NCI-H1417 (cell line): ENCODE results near the gene HOPX.
"Not testable (repeated sequence)": the region's sequence is repeated elsewhere in the genome, so short reads cannot be mapped to it uniquely, and the experiment has no call there.

ENCODE experiments used
- DNase-seq, 3 experiments: peaks; one replicate each; lab custom pipeline; 2025; lab: John Stamatoyannopoulos, UW

Gene HOPX

DNA sequence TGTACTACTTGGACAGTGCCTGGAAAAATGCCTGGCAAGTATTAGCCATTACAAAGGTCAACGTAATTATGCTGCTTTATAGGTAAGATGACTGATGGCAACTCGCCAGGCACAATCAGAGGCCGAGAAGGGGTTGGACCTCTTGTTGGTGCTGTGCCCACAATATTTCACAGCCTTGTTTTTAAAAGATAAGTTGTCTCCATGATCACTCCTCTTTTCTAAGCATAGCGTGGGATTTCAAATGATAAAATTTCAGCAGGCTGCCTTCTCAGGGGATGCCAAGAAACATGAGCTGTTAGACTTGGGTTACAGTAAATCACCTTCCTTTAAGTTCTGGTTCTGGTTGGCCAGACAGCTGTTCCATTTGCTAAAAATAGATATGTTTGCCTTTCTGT lies 26.9 kb downstream of the HOPX start:
- peak; percentile 21 to 66 (median 26) for DNase-seq

DNA sequence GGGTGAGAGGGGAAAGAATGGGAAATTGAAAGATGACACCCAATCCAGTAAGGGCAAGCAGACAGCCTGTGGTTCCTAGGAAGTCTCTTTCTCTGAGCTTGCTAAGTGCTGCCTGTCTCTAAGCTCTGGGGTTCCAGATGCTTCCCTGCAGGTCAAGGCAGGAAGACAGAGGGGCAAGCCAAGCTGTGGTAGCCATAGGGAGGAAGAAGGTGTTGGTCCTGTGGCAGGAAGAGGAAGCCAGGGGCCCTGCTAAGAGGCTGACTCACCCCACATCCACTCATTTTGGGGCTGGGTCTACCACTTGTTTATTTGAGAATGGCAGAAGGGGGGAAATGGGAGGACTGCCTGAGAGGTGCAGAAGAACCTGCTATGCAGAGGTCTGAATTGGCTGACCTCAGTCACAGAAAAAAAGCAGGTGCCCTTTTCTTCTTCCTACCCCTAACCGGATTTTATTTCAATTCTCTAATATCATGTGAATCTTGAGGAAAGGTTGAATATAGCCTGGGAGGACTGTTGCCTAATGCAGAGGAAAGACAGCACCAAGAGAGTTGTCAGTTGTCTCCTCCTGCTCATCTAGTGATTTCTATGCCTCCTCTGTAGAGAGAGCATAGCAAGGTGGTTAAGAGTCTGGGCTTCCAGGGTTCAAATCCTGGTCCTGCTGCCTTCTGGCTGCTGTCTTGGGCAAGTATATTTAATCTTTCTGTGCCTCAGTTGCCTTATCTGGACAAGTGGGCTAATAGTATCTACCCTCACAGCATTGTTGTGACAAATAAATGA lies 27.4 kb downstream of the HOPX start:
- DNase-seq: no peak

DNA sequence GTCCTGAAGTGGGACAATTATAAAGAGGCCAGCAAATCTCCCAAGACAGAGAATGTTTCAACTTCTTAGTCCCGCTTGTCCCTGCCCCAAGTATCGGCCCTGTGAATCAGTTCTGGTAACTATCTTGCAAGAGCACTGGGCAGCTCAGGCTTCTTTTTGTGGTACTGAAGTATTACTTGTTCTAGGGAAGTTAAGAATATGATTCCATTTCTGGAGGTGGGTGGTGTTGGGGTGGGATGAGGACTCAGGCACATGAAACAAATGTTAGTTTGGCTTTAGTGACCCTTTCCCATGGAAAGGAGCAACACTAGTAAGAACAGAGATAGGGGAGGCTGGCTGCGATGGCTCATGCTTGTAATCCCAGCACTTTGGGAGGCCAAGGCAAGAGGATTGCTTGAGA lies 28.9 kb downstream of the HOPX start:
- DNase-seq: no peak

DNA sequence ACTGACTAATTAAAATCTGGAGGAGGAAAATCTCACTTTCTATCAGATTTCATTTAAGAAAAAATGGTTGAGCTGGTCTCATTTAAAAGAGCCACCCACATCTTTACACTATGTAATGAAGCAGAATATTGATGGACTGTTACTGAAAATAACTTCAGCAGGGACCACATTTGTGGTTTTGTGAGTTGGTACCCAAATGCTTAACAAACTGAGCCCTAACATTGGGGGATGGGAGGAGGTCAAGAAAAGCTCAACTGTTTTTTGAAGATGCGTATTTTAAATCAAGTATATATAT lies 30.1 kb downstream of the HOPX start:
- DNase-seq: no peak

DNA sequence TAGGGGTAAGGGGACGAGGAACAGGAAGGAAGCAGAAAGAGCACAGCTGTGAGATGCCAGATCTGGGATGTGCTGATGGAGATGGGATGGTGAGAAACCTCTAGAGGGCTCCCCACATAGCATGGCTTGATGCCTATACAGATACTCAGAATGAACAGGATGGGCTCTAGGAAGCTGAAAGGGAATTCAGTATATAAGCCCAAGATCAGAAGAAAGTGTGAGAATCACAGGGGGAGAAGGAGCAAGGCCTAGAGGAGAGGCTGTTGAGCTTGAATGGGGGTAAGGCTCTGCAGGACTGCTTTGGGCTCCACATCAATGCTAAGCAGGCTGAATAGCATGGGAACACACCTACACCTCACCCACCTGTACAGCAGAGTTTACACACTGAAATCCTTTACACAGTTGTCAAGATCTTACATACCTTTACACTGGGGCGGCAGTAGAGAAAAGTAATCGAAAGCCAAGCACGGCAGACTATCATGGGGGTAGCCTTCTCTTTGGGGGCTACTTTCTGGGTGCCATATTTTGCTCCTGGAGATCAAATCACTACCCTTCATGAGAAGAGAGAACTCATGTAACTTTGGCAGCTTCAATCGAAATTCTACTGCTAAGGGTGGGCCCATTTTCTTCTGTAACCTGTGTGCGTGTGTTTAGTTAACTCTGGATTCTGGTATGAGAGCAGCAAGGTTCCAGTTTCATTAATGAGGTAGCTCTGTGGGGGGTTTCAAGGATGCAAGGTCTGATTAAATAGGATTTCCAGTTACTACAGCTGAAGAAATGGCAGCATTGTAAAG lies 30.6 kb downstream of the HOPX start:
- DNase-seq: no peak

DNA sequence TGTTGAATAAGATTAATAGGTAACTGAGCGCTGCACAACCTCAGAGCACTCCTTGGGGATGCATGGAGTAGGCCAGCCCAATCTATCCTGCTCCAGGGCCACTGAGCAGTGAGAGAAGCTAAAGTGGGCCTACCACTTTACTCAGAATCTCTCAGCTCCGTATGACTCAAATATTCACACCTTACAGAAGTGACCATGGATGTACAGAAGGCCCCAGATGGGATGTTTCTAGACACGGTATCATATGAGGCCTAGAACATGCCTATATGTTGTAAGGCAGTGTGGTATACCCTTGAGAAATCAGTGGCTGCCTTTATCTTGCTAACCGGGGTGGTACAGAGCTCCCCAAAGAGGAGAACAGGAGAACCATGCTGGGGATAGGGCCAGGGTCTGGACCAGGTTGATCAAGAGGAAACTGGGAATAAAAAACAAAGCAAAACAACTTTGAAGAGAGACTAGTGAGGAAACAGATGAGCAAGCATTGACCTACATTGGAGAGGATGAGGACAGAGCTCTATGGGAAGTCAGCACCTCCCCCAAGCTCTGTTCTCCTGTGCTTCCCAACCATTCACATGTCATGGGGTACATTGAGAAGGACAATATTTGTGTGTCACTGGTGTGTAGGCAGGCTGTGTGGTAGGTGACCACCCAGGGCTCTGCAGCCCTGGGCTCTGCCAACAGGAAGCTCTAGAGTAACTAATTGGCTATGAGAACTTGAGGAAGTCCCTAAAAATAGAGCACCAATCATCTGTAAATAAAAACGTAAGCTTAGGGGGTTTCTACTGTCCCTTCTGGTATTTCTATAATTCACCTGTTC lies 31.4 kb downstream of the HOPX start:
- DNase-seq: no peak

DNA sequence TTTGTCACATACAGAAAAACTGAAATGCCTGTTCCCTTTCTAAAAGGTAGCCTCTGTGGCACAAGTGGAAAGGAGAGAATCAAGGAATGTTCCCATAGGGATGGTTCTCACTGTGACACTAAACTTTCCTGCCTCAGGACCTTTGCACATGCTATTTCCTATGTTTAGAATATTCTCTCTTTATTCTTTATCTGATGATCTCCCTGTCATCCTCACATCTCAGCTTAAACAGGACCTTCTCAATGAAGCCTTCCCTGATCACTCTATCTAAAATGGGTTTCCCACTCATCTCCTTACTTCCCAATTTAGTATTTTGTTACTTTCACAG lies 32.3 kb downstream of the HOPX start:
- DNase-seq: no peak

DNA sequence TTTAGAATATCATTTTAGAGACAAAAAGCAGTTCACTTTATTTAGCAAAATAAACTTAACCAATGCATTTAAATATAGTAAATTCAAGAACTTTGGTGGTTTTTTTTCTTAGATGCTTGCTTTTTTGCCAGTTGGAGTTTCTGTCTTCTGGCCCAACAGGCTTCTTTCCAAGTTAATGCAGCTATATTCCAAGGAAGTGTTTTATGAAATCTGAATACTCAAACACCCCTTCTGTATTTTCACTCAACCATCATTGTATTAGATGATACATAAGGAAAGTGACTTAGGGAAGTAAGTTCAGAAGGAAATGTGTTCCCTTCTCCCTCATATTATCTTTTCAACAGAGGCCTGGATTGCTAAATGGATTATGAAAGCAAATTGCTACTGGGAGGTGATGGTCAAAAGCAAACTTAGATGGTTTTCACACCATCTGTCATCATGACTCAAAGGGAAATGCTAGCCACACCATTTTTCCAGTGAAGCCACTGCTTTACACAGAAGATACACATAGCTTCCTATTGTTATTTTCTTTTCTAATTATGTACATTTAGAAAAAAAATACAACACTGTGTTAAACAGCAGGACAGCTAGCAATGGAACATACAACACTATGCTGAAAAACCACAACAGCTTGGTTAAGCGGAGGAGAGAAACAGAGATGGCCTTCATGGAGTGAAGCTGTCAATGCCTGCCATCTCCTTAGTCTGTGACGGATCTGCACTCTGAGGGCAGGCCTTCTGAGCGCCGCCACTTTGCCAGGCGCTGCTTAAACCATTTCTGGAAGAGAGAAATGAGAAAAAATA lies 32.9 kb downstream of the HOPX start:
- no peak for DNase-seq

DNA sequence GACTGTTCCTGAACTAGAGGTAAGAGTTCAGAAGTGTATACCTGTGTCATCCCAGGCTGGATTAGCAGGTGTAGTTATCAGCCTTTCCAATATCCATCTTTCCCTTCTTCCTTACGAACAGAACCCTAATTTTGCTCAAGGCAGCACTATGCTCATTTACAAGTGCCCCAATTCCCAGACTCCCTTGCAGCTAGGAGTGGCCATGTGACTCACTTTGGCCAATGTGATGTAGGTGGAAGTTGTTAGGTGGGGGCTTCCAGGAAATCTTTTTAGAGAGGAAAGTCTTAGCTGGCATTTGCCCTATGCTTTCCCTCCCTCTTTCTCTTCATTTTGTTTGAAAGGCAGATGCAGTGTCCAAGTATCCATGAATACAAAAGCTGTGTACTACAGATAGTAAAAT lies 34.8 kb downstream of the HOPX start:
- no peak for DNase-seq

DNA sequence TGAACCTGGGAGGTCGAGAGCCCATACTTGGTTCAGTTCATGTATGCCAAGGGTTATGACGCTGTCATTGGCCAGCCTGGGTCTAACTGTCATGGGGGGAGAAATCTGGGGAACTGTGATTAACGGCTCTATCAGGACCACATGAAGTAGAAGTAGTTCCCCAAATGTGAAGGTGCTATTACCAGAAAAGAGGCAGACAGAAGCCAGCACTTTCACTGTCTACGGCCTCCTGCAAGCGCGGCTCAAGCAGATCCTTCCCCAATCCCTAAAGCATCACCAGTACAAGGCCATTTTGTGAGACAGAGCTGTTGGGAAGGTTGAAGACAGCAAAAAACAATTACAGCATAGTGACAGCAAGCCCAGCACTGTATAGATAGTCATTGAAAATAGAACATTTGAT lies 37.5 kb downstream of the HOPX start:
- no peak for DNase-seq

DNA sequence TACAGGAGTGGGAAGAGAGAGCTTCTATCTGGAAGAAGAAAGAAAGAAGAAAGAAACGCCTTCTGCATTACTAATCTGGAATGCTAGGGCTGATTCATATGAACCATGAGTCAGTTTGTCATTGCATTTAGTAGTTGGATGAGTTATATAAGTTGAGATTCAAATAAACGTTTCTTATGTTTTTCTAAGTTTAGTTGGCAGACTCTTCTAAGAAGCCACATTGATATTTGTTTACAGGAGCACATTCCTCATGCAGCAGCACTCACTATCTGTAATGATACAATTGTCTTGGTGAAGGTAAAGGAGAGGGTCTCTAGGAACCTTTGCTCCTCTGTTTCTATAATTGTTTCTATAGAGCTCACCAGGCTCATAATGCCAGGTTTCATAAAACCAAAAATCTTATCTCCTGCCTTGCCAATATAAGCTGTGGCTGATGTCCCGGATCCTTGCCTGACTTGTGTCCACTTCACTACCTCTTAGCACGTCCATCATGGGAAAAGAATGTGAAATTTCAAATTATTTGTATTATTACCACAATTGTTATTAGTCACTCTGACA lies 39.5 kb downstream of the HOPX start:
- no peak for DNase-seq

DNA sequence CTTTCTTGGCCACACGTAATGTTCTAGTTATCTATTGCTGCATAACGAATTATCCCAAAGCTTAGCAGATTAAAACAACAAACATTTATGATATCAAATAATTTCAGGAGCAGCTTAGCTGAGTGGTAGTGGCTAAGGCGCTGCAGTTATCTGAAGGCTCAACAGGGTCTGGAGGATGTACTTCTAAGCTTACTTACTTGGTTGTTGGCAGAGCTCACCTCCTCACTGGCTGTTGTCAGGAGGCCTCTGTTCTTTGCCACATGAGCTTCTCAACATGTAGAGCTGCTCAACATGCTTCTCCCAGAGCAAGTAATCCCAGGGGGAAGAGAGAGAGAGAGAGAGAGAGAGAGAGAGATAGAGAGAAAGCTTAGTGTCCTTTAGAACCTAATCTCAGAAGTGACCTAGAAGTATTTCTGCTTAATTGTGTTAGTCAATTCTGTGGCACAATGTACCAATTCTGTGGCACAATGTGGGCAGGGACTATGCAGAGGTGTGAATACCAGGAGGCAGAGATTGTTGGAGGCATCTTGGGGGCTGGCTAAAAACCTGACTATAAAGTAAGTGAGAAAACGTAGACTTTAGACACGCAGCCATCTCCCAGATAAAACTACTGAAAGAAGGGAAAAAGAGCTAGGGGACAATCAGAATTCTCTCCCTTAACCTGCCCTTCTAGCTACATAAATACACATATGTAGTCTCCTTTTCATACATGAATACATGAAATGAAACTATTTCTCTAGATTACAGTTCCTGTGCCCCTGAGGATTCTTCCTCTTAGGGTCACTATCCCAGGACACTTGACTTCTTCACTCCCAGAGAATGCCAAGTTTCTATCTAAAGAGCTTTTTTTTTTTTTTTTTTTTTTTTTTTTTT lies 40.2 kb downstream of the HOPX start:
- DNase-seq: no peak

DNA sequence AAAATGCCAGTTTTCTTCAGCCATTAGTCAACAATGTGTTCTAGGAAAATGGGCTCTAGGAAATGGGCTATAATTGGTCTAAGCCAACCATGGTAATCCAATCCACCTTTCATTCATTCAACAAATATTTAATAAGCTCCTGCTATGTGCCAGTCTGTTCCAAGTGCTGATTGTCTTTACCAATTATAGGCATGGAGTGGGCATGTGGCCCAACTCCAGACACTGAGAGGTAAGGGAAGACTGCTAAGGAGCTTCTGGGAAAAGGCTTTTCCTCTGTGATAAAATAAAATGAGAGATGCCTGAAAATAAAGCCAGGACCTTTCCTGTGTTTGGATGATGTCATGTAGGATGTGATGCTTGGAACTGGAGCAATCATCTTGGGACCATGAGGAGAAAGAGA lies 43.3 kb downstream of the HOPX start:
- no peak for DNase-seq

DNA sequence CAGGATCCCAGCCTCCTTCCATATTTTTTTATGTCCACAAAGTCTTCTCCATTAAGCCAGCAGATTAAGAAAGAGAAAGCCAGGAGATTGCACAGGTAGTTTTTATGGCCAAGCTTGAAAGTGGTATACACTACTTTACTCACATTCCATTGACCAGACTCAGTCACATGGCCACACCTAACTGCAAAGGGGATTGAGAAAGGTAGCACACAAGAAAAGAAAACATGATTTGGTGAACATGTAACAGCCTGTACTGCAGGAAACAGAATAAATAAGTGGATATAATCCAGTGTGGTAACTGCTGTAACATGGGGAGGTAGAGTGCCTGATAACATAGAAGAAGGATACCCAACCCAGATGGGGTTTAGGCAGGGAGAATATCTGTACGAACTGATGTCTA lies 43.9 kb downstream of the HOPX start:
- DNase-seq: no peak

DNA sequence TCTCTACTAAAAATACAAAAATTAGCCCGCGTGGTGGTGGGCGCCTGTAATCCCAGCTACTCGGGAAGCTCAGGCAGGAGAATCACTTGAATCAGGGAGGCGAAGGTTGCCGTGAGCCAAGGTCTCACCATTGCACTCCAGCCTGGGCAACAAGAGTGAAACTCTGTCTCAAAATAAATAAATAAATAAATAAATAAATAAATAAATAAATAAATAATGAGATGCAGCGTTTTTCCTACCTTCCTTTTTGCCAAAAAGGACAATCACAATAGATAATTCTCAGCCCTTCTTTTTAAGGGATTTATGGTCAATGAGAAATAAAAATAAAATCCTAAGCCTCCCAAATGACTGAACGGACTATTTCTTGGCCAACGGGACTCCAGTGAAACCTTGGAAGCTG lies 46.1 kb downstream of the HOPX start:
- DNase-seq: not testable (repeated sequence)

DNA sequence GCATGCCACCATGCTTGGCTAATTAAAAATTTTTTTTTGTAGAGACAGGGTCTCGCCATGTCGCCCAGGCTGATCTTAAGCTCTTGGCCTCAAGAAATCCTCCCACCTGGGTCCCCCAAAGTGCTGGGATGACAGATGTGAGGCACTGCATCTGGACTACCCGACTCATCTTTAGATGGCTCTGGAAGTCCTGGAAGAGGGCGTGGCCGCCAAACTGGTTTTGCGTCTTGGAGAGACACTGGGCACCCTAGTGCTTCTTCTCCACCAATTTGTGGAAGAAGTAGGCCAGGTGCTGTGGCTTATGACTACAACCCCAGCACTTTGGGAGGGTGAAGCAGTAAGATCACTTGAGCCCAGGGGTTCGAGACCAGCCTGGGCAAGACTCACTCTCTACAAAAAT lies 47.6 kb downstream of the HOPX start:
- DNase-seq: no peak

DNA sequence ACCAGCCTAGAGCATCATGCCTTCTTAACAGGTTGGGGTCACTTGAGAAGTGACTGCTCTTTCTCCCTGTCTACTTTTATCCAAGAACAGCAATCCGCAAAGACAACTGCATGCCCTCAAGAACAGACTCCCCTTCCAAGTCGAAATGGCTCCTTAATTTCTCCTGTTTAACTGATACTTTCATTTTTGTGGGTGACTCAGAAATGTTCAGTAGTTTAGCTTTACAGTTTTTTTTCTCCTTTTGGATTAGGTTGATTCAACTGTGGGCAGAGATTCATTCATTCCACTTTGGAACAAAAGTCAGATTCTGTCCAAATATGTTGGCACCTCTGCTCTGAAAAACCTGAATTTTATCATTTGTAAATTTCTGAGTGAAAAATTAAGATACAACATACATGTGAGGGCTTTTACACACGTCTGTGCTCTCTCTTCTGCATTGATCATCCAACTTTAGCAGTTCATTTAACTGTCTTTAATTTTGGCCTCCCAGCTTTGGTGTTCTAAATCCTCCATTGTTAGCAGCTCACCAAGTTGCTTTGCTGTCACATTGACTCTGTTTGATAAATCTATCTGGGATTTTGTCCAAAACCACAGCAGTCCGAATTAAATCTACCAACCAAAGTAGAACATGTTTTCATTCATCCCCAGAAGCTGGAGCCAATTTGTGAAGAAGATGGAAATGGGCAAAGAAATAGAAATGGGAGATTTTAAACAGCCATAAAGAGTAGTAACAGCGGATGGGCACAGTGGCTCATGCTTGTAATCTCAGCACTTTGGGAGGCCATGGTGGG lies 50.0 kb downstream of the HOPX start:
- DNase-seq: no peak

DNA sequence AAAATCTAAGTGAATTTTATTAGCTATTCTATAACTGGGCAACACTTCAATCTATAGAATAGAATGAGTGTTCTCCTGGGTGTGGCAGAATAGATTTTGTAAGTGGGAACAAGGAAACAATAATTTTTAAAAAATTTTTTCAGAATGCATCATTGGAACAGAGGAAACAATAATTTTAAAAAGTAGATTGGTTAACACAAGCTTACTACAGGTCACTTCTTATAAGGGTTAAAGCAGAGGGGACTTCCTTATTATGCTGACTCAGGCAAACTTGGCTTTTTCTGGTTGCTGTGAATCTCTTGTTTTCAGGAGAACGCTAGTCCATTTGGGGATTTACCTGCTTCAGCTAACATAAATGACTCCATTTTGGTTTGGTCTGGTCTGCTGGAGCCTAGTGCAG lies 52.5 kb downstream of the HOPX start:
- no peak for DNase-seq

DNA sequence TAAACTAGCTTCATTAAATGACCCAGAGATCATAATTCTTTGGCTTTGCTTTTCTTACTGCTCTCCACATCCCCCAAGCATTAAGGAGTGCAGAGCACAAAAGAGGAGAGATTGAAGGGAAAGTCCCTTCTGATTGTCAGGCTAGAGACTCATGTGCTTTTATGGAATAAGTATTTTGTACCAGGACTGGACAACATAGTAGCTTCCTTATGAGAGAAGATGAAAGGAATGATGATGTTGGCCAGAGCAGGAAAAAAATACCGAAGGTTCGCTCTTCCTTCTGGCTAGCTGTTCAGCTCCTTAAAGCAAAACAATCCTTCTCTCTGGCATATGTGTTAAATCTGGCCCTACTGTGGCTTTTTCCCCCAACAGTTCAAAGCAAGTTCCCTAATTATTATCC lies 53.1 kb downstream of the HOPX start:
- no peak for DNase-seq

DNA sequence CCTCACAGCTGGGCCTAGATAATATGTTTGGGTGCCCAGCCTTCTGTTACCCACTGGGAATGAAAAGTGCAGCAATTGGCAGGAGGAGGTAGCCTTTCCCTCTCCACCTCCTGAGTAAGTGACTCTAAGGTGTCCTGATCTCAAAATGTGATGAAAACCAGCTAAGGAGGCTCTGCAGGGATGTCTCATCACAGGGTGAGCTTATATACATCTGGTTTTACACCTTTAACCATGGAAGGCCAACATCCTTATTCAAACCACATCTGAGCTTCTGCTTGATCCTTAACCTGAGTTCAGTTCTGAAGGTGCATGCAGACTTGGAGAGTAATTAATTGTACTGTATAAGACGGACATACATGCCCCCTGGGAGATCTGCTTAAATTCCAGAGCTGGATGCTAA lies 53.7 kb downstream of the HOPX start:
- DNase-seq: no peak
